ES-I3 (cell line): ENCODE measurements around the gene TRAFD1.
"Not testable (repeated sequence)": the region's sequence is repeated elsewhere in the genome, so short reads cannot be mapped to it uniquely, and the experiment has no call there.

ENCODE experiments used
- H3K36me3 ChIP-seq: 2 replicates; pipeline ENCODE4 v1.6.1; 2013; ENCODE audit warnings: mild to moderate bottlenecking, low read length, control low read depth, moderate library complexity; ENCODE audit not compliant: insufficient read depth
- H3K4me1 ChIP-seq: 2 replicates; pipeline ENCODE4 v1.6.1; 2013; ENCODE audit warnings: mild to moderate bottlenecking, control low read depth, low read length; ENCODE audit not compliant: insufficient read depth
- H3K9ac ChIP-seq: 2 replicates; pipeline ENCODE4 v1.6.1; 2013; ENCODE audit warnings: low read depth, mild to moderate bottlenecking, low read length, moderate library complexity
- H3K9me3 ChIP-seq: 2 replicates; pipeline ENCODE4 v1.6.1; 2013; ENCODE audit warnings: mild to moderate bottlenecking, low read length, moderate library complexity; ENCODE audit not compliant: control insufficient read depth, insufficient read depth

The TRAFD1 gene

DNA sequence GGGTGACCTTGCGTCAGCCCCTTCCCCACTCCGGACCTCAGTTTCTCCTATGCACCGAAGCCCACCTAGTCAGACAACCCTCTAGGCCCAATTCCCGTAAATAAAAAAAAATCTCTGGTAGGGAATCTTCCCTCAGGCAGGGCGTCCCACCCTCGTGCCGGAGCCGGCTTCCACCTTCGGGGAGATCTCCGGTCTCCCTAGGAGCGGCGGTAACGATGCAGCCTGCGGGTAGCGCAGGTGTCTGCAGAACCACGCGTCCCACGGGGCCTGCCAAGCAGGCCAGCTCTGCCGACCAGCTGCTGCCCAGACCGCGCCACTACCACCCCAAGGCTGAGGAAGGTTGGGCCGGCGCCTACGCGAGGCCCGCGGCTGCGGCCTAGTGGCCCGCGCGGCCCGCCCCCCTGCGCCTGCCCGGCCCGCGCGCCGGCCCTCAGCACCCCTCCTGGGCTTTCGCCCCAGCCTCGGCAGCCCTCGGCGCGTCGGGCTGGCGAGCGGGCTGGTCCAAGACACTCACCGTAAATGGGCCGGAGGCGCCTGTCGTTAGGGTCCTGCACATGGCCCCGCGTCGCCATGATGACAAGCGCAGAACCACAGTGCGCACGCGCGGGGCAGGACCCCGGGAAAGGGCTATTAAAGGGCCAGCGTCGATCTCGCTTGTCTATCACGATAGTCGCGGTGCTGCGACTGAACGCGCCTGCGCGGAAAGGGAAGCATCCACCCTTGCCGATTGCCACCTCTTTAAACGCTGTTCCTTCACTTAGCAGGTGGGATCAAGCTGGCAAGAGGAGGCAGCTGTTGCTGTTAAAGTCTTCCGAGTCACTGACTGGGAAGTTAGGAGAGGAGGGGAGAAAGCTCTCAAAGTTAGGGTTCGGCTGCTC is 16.9 kb upstream of the TRAFD1 start, which contains the start of gene NAA25:
Gene NAA25 (minus strand): TSS at position 582 of the 878 bp plus-strand sequence. CDS start 10 bp downstream, at position 572.
- H3K4me1 ChIP-seq, result peaks cover 43% of the 10 kb centered on the region
- no peaks in the 10 kb centered on the region for H3K9me3 ChIP-seq
- H3K9ac ChIP-seq, result peak within 1 kb of the TSS; percentile 78
- peaks cover 5% of the 10 kb centered on the region; the same call in 1 of the 2 replicates for H3K36me3 ChIP-seq

GRCh38 chr12:112110787-112111662 is 14.3 kb upstream of the TRAFD1 start:
- not testable (repeated sequence) for H3K9me3 ChIP-seq, H3K36me3 ChIP-seq, H3K9ac ChIP-seq
- H3K4me1 ChIP-seq, result peaks cover 26% of the 10 kb centered on the region

GRCh38 chr12:112111931-112112330 is 13.4 kb upstream of the TRAFD1 start:
- H3K4me1 ChIP-seq, result peaks cover 22% of the 10 kb centered on the region
- no peak overlapping the region for H3K9ac ChIP-seq
- H3K9me3 ChIP-seq, result no peaks in the 10 kb centered on the region
- no peaks in the 10 kb centered on the region for H3K36me3 ChIP-seq

- H3K9ac ChIP-seq, result no peak overlapping the region
- H3K4me1 ChIP-seq, result peaks cover 19% of the 10 kb centered on the region
- no peaks in the 10 kb centered on the region for H3K36me3 ChIP-seq
- no peaks in the 10 kb centered on the region for H3K9me3 ChIP-seq
These were observed 12.8 kb upstream of the TRAFD1 start for GRCh38 chr12:112112409-112113133.

DNA sequence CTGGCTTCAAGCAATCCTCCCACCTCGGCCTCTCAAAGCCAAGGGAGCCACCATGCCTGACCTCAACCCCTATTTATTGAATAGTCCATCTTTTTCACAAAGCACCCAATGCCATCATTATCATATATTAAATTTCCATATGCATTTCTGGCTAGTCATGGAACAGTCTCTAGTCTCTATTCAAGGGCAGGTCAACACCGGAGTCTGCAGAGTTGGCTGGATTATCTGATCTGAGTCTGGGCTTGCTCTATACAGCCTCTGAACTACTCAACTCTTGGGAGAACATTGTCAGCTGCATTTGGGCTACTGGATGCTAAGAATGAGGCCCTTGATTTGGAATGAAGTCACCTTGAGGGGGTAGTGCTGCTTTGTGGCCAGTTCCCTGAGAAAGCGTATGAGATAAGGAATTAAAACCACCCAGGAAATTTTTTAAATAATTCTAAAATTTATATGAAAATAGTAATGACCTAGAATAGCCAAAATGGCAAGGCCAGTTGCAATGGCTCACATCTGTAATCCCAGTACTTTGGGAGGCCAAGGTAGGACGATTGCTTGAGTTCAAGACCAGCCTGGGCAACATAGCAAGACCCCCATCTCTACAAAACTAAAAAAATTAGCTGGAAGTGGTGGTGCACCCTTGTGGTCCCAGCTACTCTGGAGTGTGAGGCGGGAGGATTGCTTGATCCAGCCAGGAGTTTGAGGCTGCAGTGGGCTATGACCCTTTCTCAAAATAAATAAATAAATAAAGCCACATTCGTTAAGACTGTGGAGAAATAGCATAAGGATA is 9.9 kb upstream of the TRAFD1 start:
- Histone ChIP-seq H3K9ac (no peak overlapping the region), H3K9me3 (no peaks in the 10 kb centered on the region), H3K36me3 (no peaks in the 10 kb centered on the region), H3K4me1 (peaks cover 19% of the 10 kb centered on the region)

DNA sequence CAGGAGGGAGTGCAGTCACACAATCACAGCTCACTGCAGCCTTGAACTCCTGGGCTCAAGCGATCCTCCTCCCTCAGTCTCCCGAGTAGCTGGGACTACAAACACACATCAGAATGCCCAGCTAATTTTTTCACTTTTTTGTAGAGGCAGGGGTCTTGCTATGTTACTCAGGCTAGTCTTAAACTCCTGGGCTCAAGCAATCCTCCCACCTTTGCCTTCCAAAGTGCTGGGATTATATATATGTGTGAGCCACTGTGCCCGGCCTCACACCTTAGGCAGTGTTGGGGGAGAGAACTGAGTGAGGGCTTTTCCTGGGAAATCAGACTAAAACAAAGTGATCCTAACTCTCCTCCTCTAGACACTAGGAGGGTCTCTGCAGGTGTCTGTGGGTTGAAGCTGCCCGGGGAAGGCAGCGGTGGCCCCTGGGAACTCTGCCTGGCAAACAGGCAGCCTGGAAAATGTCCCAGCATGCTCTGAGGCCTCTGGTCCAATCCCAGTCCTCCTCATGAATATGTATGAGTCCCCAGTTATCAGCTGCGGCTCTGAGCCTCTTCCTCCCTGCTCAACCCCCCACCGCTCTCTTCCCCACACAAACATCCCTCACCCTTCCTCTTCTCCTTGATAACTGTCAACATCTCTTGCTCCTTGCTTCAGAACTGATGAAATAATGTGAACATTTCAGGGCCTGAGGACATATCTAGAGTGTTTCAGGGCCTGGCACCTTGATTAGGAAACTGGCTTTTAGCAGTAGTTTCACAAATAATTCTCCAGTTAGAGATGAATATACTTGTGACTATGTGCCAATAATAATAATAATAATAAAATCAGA is 8.9 kb upstream of the TRAFD1 start:
- H3K4me1 ChIP-seq, result peaks cover 14% of the 10 kb centered on the region; the same call in 1 of the 2 replicates
- no peaks in the 10 kb centered on the region for H3K9me3 ChIP-seq
- H3K9ac ChIP-seq, result peak overlapping the region; percentile 37; the same call in 1 of the 2 replicates
- no peaks in the 10 kb centered on the region for H3K36me3 ChIP-seq

GRCh38 chr12:112117685-112118084 is 7.7 kb upstream of the TRAFD1 start:
- Histone ChIP-seq H3K4me1 (peaks cover 11% of the 10 kb centered on the region; the same call in 1 of the 2 replicates), H3K36me3 (no peaks in the 10 kb centered on the region), H3K9me3 (no peaks in the 10 kb centered on the region), H3K9ac (no peak overlapping the region)

DNA sequence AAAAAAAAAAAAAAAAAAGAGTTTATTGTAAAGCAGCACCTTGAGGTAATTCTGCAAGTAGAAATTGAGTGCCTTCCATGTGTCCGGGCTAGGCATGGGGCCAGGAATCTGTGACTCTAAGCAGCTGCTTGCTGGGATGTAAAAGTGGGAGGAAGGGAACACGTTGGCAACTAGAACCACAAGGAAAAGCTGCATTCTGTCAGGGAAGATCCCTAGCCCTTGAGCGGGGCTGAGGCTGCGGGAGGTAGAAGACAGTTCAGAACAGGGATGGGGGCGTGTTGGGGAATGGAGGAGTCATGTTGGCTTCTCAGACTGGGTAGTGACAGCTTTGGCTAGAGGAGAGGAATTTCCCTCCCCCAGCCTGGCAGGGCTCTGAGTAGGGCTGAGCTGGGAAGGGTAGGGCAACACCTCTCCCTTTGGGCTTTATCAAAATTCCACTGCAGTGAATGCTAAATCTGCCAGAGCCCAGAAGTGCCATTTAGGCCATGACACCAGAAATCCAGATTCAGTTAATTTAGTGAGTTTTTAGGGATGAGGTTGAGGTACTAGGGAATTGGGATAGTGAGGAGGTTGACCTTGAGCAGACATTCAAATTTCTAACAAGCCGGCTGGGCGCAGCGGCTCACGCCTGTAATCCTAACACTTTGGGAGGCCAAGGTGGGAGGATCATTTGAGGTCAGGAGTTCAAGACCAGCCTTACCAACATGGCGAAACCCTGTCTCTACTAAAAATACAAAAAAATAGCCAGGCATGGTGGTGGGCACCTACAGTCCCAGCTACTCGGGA is 3.4 kb upstream of the TRAFD1 start:
- no peak overlapping the region for H3K9ac ChIP-seq
- no peaks in the 10 kb centered on the region for H3K36me3 ChIP-seq
- H3K4me1 ChIP-seq, result peaks cover 6% of the 10 kb centered on the region
- H3K9me3 ChIP-seq, result no peaks in the 10 kb centered on the region

- H3K9ac ChIP-seq, result no peak overlapping the region
- no peaks in the 10 kb centered on the region for H3K36me3 ChIP-seq
- no peaks in the 10 kb centered on the region for H3K9me3 ChIP-seq
- peaks cover 4% of the 10 kb centered on the region for H3K4me1 ChIP-seq
These were observed 2.3 kb upstream of the TRAFD1 start for GRCh38 chr12:112122823-112123690.

- no peaks in the 10 kb centered on the region for H3K9me3 ChIP-seq
- no peaks in the 10 kb centered on the region for H3K36me3 ChIP-seq
- no peak overlapping the region for H3K9ac ChIP-seq
- peaks cover 4% of the 10 kb centered on the region for H3K4me1 ChIP-seq
These were observed 476 bp upstream of the TRAFD1 start for GRCh38 chr12:112124918-112125249.

- Histone ChIP-seq H3K9me3 (no peaks in the 10 kb centered on the region), H3K36me3 (no peaks in the 10 kb centered on the region), H3K4me1 (peaks cover 4% of the 10 kb centered on the region), H3K9ac (peak overlapping the region; percentile 78; the same call in 1 of the 2 replicates)
These were observed 659 bp downstream of the TRAFD1 start for GRCh38 chr12:112126000-112126438.

GRCh38 chr12:112126911-112127310 is 1.6 kb downstream of the TRAFD1 start:
- H3K9me3 ChIP-seq, result no peaks in the 10 kb centered on the region
- H3K36me3 ChIP-seq, result no peaks in the 10 kb centered on the region
- H3K9ac ChIP-seq, result no peak overlapping the region
- peaks cover 2% of the 10 kb centered on the region for H3K4me1 ChIP-seq
